ENCODE data around the gene PTPRD. TPM values are rescaled to one million over a fixed set of nuclear protein-coding genes. Genes with fewer than 3 reads are reported as not detected.

The PTPRD gene
- total RNA-seq, 2 experiments from 2014 or later: 0.03 TPM; not detected in 1

DNA sequence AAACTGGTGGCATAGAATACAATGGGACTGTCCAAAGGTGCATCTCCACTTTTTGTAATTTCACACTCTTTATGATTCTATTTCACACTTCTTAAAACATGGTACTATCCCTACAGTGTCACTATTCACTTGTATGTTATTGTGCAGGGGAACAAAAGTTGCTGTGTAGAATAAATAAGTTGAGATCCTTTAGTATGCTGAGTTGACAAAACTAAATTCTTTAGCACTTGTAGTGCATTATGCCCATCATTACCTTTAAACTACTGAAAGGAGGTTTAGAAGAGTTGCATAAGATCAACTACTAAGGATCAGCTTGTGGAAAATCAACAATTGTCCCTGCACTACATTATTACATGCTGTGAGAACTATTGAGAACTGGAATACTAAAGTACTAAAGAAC is 1380.9 kb downstream of the PTPRD start:
- intact Hi-C loops (cut with micrococcal nuclease; ENCODE audit: unreplicated experiment): no loop called here
- H3K27ac ChIP-seq (ENCODE audit: low read depth, low read length, poor library complexity, severe bottlenecking): no peak overlapping the region
- no peak for TF ChIP-seq EZH2phosphoT487 (IDR thresholded peaks at IDR 0.05; ENCODE audit: borderline replicate concordance, low read depth, low read length)
- TF ChIP-seq, protein P1, sequence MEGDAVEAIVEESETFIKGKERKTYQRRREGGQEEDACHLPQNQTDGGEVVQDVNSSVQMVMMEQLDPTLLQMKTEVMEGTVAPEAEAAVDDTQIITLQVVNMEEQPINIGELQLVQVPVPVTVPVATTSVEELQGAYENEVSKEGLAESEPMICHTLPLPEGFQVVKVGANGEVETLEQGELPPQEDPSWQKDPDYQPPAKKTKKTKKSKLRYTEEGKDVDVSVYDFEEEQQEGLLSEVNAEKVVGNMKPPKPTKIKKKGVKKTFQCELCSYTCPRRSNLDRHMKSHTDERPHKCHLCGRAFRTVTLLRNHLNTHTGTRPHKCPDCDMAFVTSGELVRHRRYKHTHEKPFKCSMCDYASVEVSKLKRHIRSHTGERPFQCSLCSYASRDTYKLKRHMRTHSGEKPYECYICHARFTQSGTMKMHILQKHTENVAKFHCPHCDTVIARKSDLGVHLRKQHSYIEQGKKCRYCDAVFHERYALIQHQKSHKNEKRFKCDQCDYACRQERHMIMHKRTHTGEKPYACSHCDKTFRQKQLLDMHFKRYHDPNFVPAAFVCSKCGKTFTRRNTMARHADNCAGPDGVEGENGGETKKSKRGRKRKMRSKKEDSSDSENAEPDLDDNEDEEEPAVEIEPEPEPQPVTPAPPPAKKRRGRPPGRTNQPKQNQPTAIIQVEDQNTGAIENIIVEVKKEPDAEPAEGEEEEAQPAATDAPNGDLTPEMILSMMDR (conservative IDR thresholded peaks at IDR 0.05; ENCODE audit: low read length): no peak
- no peaks in the 10 kb centered on the region for H3K4me1 ChIP-seq (ENCODE audit: insufficient read depth, low read length, poor library complexity, severe bottlenecking)
- H3K9me3 ChIP-seq (ENCODE audit: low read length): no peaks in the 10 kb centered on the region
- CTCF ChIA-PET (ENCODE audit: unreplicated experiment): no interaction called here
- BruUV-seq (replicated peaks): no TSS peak
- no peak overlapping the region for H3K4me2 ChIP-seq (ENCODE audit: low read length)
- no peaks in the 10 kb centered on the region for H3K36me3 ChIP-seq (ENCODE audit: insufficient read depth, low read length)
- no peak for DNase-seq (ENCODE audit: low spot score)
- H3K79me2 ChIP-seq (ENCODE audit: insufficient read depth, low read depth, low read length): no peaks in the 10 kb centered on the region
- H3K4me3 ChIP-seq (ENCODE audit: low read depth, low read length, poor library complexity, severe bottlenecking): no peak overlapping the region
- H2AFZ ChIP-seq (ENCODE audit: low read length): no peak overlapping the region
- no peaks in the 10 kb centered on the region for H3K9me2 ChIP-seq (ENCODE audit: insufficient read depth, low read length)
- POLR2A ChIA-PET: interaction anchor here (0.5 to 1.5 kb wide), 2 partner anchors 9 to 1634 kb away, joined by 3 to 6 read pairs; no protein-coding TSS in a partner anchor
- no peaks in the 10 kb centered on the region for H4K20me1 ChIP-seq (ENCODE audit: insufficient read depth, low read length)

GRCh38 chr9:9229269-9229668 is 1383.5 kb downstream of the PTPRD start:
- no TSS peak for BruUV-seq (replicated peaks)
- no peak for TF ChIP-seq EZH2phosphoT487 (IDR thresholded peaks at IDR 0.05; ENCODE audit: borderline replicate concordance, low read depth, low read length)
- TF ChIP-seq, protein P1 (conservative IDR thresholded peaks at IDR 0.05; ENCODE audit: low read length): no peak

GRCh38 chr9:9223175-9223574 is 1389.6 kb downstream of the PTPRD start:
- Histone ChIP-seq H3K4me2 (ENCODE audit: low read length) (no peak overlapping the region), H3K36me3 (ENCODE audit: insufficient read depth, low read length) (no peaks in the 10 kb centered on the region), H3K4me1 (ENCODE audit: insufficient read depth, low read length, poor library complexity, severe bottlenecking) (no peaks in the 10 kb centered on the region), H2AFZ (ENCODE audit: low read length) (no peak overlapping the region), H4K20me1 (ENCODE audit: insufficient read depth, low read length) (no peaks in the 10 kb centered on the region), H3K79me2 (ENCODE audit: insufficient read depth, low read depth, low read length) (no peaks in the 10 kb centered on the region), H3K4me3 (ENCODE audit: low read depth, low read length, poor library complexity, severe bottlenecking) (no peak overlapping the region), H3K27ac (ENCODE audit: low read depth, low read length, poor library complexity, severe bottlenecking) (no peak overlapping the region), H3K9me3 (ENCODE audit: low read length) (no peaks in the 10 kb centered on the region), H3K9me2 (ENCODE audit: insufficient read depth, low read length) (no peaks in the 10 kb centered on the region)
- ChIA-PET CTCF (ENCODE audit: unreplicated experiment) (no interaction called here), POLR2A (no interaction called here)
- no peak for DNase-seq (ENCODE audit: low spot score)
- BruUV-seq (replicated peaks): no TSS peak
- intact Hi-C loops (cut with micrococcal nuclease; ENCODE audit: unreplicated experiment): no loop called here
- TF ChIP-seq, protein P1 (conservative IDR thresholded peaks at IDR 0.05; ENCODE audit: low read length): no peak
- TF ChIP-seq EZH2phosphoT487 (IDR thresholded peaks at IDR 0.05; ENCODE audit: borderline replicate concordance, low read depth, low read length): no peak

More at GRCh38 chr9:9229269-9229668, 1383.5 kb downstream of the PTPRD start:
- H2AFZ ChIP-seq (ENCODE audit: low read length): no peak overlapping the region
- ChIA-PET POLR2A (no interaction called here), CTCF (ENCODE audit: unreplicated experiment) (no interaction called here)
- no peaks in the 10 kb centered on the region for H3K79me2 ChIP-seq (ENCODE audit: insufficient read depth, low read depth, low read length)
- no peak for DNase-seq (ENCODE audit: low spot score)
- H3K4me1 ChIP-seq (ENCODE audit: insufficient read depth, low read length, poor library complexity, severe bottlenecking): no peaks in the 10 kb centered on the region
- no peaks in the 10 kb centered on the region for H4K20me1 ChIP-seq (ENCODE audit: insufficient read depth, low read length)
- H3K36me3 ChIP-seq (ENCODE audit: insufficient read depth, low read length): no peaks in the 10 kb centered on the region
- intact Hi-C loops (cut with micrococcal nuclease; ENCODE audit: unreplicated experiment): no loop called here
- H3K4me2 ChIP-seq (ENCODE audit: low read length): no peak overlapping the region
- no peak overlapping the region for H3K27ac ChIP-seq (ENCODE audit: low read depth, low read length, poor library complexity, severe bottlenecking)
- no peaks in the 10 kb centered on the region for H3K9me2 ChIP-seq (ENCODE audit: insufficient read depth, low read length)
- no peaks in the 10 kb centered on the region for H3K9me3 ChIP-seq (ENCODE audit: low read length)
- H3K4me3 ChIP-seq (ENCODE audit: low read depth, low read length, poor library complexity, severe bottlenecking): no peak overlapping the region

All from OCI-LY7 (cell line).